HG02938 (cell line): ENCODE results near the gene STIM1.
A peak's percentile ranks its signal among the peaks of the same experiment; 100 is the strongest.

ENCODE experiments used
- ATAC-seq: cut with Tn5 transposase; IDR thresholded peaks from one replicate; pipeline ENCODE4 v1.9.1; 2021; ENCODE audit warnings: mild to moderate bottlenecking, moderate library complexity; ENCODE audit not compliant: unreplicated experiment

STIM1 gene

GRCh38 chr11:4061700-4062099 lies 206.2 kb downstream of the STIM1 start:
- ATAC-seq, result no peak

GRCh38 chr11:4063348-4063747 lies 207.9 kb downstream of the STIM1 start:
- no peak for ATAC-seq

GRCh38 chr11:4064278-4064955 lies 209.0 kb downstream of the STIM1 start:
- ATAC-seq, result no peak

GRCh38 chr11:4065086-4065485 lies 209.6 kb downstream of the STIM1 start:
- ATAC-seq, result no peak

GRCh38 chr11:4065601-4066377 lies 210.3 kb downstream of the STIM1 start:
- no peak for ATAC-seq

- ATAC-seq, result no peak
These were observed 211.4 kb downstream of the STIM1 start for GRCh38 chr11:4066910-4067309.

- no peak for ATAC-seq
These were observed 213.5 kb downstream of the STIM1 start for GRCh38 chr11:4068962-4069361.

GRCh38 chr11:4071325-4071724 lies 215.9 kb downstream of the STIM1 start:
- no peak for ATAC-seq

- no peak for ATAC-seq
These were observed 216.4 kb downstream of the STIM1 start for GRCh38 chr11:4071914-4072313.

GRCh38 chr11:4072668-4073285 lies 217.3 kb downstream of the STIM1 start:
- peak; percentile 67 for ATAC-seq

GRCh38 chr11:4074266-4074665 lies 218.8 kb downstream of the STIM1 start:
- ATAC-seq, result no peak

GRCh38 chr11:4076774-4077173 lies 221.3 kb downstream of the STIM1 start:
- ATAC-seq, result no peak

- ATAC-seq, result no peak
These were observed 227.7 kb downstream of the STIM1 start for GRCh38 chr11:4083198-4083597.

GRCh38 chr11:4084406-4085125 lies 229.1 kb downstream of the STIM1 start:
- ATAC-seq, result no peak

GRCh38 chr11:4085575-4085974 lies 230.1 kb downstream of the STIM1 start:
- no peak for ATAC-seq

- no peak for ATAC-seq
These were observed 231.3 kb downstream of the STIM1 start for GRCh38 chr11:4086575-4087353.

GRCh38 chr11:4087551-4087950 lies 232.1 kb downstream of the STIM1 start:
- no peak for ATAC-seq

GRCh38 chr11:4090258-4090657 lies 234.8 kb downstream of the STIM1 start:
- no peak for ATAC-seq

- ATAC-seq, result no peak
These were observed 236.6 kb downstream of the STIM1 start for GRCh38 chr11:4092026-4092425.

- peak; percentile 2 for ATAC-seq
These were observed 238.3 kb downstream of the STIM1 start for GRCh38 chr11:4093519-4094347.
